SK-N-SH treated with all-trans-retinoic acid at 6 μM for 48 hours (cell line): ENCODE results near the gene WDR20.

ENCODE experiments used
- ATAC-seq: fragments of 200-7000 bp; cut with Tn5 transposase; 3 replicates; pipeline ENCODE4 v1.9.1; 2020; ENCODE audit warnings: mild to moderate bottlenecking, moderate library complexity
- BACH2 ChIP-seq: fragments of 250-450 bp; sonication (Bioruptor Pico); IDR thresholded peaks from 2 replicates; pipeline ENCODE4 v1.9.0; 2021; ENCODE audit warnings: mild to moderate bottlenecking, borderline replicate concordance
- CSDC2 ChIP-seq: fragments of 250-450 bp; sonication (Bioruptor Pico); IDR thresholded peaks from 2 replicates; pipeline ENCODE4 v1.5.0; 2020; ENCODE audit warnings: mild to moderate bottlenecking, moderate library complexity
- ESRRG ChIP-seq: fragments of 250-450 bp; sonication (Bioruptor Pico); IDR thresholded peaks from 2 replicates; pipeline ENCODE4 v1.6.1; 2021; ENCODE audit warnings: mild to moderate bottlenecking
- GLIS3 ChIP-seq: fragments of 250-450 bp; sonication (Bioruptor Pico); IDR thresholded peaks from 2 replicates; pipeline ENCODE4 v1.5.0; 2020; ENCODE audit warnings: mild to moderate bottlenecking, moderate library complexity
- ISL1 ChIP-seq: fragments of 250-450 bp; sonication (Bioruptor Pico); IDR thresholded peaks from 2 replicates; pipeline ENCODE4 v2.1.2; 2022; ENCODE audit warnings: mild to moderate bottlenecking, moderate library complexity
- OSR1 ChIP-seq: fragments of 250-450 bp; sonication (Bioruptor Pico); IDR thresholded peaks from 2 replicates; pipeline ENCODE4 v1.8.0; 2022; ENCODE audit warnings: moderate library complexity, mild to moderate bottlenecking, inconsistent platforms
- PPARA ChIP-seq: fragments of 250-450 bp; sonication (Bioruptor Pico); IDR thresholded peaks from 2 replicates; pipeline ENCODE4 v1.5.0; 2020; ENCODE audit warnings: mild to moderate bottlenecking, borderline replicate concordance
- SNAI2 ChIP-seq: fragments of 250-450 bp; sonication (Bioruptor Pico); IDR thresholded peaks from 2 replicates; pipeline ENCODE4 v1.5.0; 2020; ENCODE audit warnings: mild to moderate bottlenecking, moderate library complexity
- TCF4 ChIP-seq: fragments of 250-450 bp; sonication (Bioruptor Pico); IDR thresholded peaks from 2 replicates; pipeline ENCODE4 v1.8.0; 2021; ENCODE audit warnings: mild to moderate bottlenecking, moderate library complexity, borderline replicate concordance
- TOX ChIP-seq: fragments of 250-450 bp; sonication (Bioruptor Pico); IDR thresholded peaks from 2 replicates; pipeline ENCODE4 v1.8.0; 2021; ENCODE audit warnings: mild to moderate bottlenecking, moderate library complexity, borderline replicate concordance
- ZC3H10 ChIP-seq: fragments of 250-450 bp; sonication (Bioruptor Pico); IDR thresholded peaks from 2 replicates; pipeline ENCODE4 v1.5.1; 2021; ENCODE audit warnings: mild to moderate bottlenecking, moderate library complexity
- ZFP30 ChIP-seq: fragments of 450-650 bp; formaldehyde crosslinking; IDR thresholded peaks from 2 replicates; pipeline ENCODE4 v1.5.0; 2022; ENCODE audit warnings: mild to moderate bottlenecking, moderate library complexity
- ZNF565 ChIP-seq: fragments of 450-650 bp; formaldehyde crosslinking; conservative IDR thresholded peaks from 2 replicates; pipeline ENCODE4 v1.5.0; 2020; ENCODE audit warnings: low read depth, mild to moderate bottlenecking, moderate library complexity
- ZNF8 ChIP-seq: fragments of 450-650 bp; formaldehyde crosslinking; IDR thresholded peaks from 2 replicates; pipeline ENCODE4 v1.5.0; 2020; ENCODE audit warnings: mild to moderate bottlenecking, moderate library complexity
- TF ChIP-seq, protein P1 (sequence below): fragments of 250-450 bp; sonication (Bioruptor Pico); IDR thresholded peaks from 2 replicates; pipeline ENCODE4 v1.5.1; 2020; ENCODE audit warnings: low read depth, mild to moderate bottlenecking, moderate library complexity
- TF ChIP-seq, protein P2 (sequence below): fragments of 250-450 bp; sonication (Bioruptor Pico); IDR thresholded peaks from 2 replicates; pipeline ENCODE4 v1.8.0; 2020; ENCODE audit warnings: mild to moderate bottlenecking, moderate library complexity, borderline replicate concordance
- TF ChIP-seq, protein P3 (sequence below): fragments of 250-450 bp; sonication (Bioruptor Pico); IDR thresholded peaks from 2 replicates; pipeline ENCODE4 v1.5.1; 2021; ENCODE audit warnings: mild to moderate bottlenecking, moderate library complexity
- TF ChIP-seq, protein P4 (sequence below): fragments of 250-450 bp; sonication (Bioruptor Pico); IDR thresholded peaks from 2 replicates; pipeline ENCODE4 v1.5.0; 2020; ENCODE audit warnings: mild to moderate bottlenecking, moderate library complexity

The WDR20 gene

DNA sequence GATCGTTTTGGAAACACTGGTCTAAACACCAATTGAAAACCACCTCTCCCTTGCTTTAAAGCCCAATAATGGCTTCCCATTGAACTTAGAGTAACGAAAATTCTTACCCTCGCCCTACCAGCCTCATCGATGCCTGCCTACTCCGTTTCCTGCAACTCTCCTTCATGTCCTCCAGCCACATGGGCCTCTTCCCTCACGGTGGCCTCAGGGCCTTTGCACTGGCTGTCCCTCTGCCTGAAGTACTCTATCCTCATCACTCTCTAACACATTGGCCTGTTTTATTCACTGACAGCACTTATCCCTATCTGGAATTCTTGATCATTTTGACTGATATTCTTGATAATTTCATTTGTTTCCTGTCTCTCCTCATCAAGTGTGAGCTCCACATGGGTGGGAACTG lies 118.4 kb downstream of the WDR20 start:
- no peak for ATAC-seq
- no peak for TF ChIP-seq ZNF8 (CRISPR knock-in tag)
- TF ChIP-seq GLIS3 (CRISPR knock-in tag) = no peak
- no peak for TF ChIP-seq ZFP30 (CRISPR knock-in tag)
- no peak for TF ChIP-seq PPARA (CRISPR knock-in tag)
- TF ChIP-seq ZNF565 (CRISPR knock-in tag) = no peak
- no peak for TF ChIP-seq OSR1 (CRISPR knock-in tag)
- TF ChIP-seq SNAI2 (CRISPR knock-in tag) = no peak
- TF ChIP-seq, protein P1, sequence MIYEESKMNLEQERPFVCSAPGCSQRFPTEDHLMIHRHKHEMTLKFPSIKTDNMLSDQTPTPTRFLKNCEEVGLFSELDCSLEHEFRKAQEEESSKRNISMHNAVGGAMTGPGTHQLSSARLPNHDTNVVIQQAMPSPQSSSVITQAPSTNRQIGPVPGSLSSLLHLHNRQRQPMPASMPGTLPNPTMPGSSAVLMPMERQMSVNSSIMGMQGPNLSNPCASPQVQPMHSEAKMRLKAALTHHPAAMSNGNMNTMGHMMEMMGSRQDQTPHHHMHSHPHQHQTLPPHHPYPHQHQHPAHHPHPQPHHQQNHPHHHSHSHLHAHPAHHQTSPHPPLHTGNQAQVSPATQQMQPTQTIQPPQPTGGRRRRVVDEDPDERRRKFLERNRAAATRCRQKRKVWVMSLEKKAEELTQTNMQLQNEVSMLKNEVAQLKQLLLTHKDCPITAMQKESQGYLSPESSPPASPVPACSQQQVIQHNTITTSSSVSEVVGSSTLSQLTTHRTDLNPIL = no peak
- no peak for TF ChIP-seq ESRRG (CRISPR knock-in tag)
- no peak for TF ChIP-seq TOX (CRISPR knock-in tag)
- TF ChIP-seq, protein P2, sequence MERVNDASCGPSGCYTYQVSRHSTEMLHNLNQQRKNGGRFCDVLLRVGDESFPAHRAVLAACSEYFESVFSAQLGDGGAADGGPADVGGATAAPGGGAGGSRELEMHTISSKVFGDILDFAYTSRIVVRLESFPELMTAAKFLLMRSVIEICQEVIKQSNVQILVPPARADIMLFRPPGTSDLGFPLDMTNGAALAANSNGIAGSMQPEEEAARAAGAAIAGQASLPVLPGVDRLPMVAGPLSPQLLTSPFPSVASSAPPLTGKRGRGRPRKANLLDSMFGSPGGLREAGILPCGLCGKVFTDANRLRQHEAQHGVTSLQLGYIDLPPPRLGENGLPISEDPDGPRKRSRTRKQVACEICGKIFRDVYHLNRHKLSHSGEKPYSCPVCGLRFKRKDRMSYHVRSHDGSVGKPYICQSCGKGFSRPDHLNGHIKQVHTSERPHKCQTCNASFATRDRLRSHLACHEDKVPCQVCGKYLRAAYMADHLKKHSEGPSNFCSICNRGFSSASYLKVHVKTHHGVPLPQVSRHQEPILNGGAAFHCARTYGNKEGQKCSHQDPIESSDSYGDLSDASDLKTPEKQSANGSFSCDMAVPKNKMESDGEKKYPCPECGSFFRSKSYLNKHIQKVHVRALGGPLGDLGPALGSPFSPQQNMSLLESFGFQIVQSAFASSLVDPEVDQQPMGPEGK = no peak
- no peak for TF ChIP-seq CSDC2 (CRISPR knock-in tag)
- no peak for TF ChIP-seq ISL1 (CRISPR knock-in tag)
- TF ChIP-seq BACH2 (CRISPR knock-in tag) = no peak
- TF ChIP-seq, protein P3, sequence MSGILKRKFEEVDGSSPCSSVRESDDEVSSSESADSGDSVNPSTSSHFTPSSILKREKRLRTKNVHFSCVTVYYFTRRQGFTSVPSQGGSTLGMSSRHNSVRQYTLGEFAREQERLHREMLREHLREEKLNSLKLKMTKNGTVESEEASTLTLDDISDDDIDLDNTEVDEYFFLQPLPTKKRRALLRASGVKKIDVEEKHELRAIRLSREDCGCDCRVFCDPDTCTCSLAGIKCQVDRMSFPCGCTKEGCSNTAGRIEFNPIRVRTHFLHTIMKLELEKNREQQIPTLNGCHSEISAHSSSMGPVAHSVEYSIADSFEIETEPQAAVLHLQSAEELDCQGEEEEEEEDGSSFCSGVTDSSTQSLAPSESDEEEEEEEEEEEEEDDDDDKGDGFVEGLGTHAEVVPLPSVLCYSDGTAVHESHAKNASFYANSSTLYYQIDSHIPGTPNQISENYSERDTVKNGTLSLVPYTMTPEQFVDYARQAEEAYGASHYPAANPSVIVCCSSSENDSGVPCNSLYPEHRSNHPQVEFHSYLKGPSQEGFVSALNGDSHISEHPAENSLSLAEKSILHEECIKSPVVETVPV (CRISPR knock-in tag) = no peak
- no peak for TF ChIP-seq ZC3H10 (CRISPR knock-in tag)
- TF ChIP-seq, protein P4, sequence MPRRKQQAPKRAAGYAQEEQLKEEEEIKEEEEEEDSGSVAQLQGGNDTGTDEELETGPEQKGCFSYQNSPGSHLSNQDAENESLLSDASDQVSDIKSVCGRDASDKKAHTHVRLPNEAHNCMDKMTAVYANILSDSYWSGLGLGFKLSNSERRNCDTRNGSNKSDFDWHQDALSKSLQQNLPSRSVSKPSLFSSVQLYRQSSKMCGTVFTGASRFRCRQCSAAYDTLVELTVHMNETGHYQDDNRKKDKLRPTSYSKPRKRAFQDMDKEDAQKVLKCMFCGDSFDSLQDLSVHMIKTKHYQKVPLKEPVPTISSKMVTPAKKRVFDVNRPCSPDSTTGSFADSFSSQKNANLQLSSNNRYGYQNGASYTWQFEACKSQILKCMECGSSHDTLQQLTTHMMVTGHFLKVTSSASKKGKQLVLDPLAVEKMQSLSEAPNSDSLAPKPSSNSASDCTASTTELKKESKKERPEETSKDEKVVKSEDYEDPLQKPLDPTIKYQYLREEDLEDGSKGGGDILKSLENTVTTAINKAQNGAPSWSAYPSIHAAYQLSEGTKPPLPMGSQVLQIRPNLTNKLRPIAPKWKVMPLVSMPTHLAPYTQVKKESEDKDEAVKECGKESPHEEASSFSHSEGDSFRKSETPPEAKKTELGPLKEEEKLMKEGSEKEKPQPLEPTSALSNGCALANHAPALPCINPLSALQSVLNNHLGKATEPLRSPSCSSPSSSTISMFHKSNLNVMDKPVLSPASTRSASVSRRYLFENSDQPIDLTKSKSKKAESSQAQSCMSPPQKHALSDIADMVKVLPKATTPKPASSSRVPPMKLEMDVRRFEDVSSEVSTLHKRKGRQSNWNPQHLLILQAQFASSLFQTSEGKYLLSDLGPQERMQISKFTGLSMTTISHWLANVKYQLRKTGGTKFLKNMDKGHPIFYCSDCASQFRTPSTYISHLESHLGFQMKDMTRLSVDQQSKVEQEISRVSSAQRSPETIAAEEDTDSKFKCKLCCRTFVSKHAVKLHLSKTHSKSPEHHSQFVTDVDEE (CRISPR knock-in tag) = no peak
- no peak for TF ChIP-seq TCF4 (CRISPR knock-in tag)
